ENCODE measurements around the gene CD200R1.

The CD200R1 gene

GRCh38 chr3:113019182-113020137 lies 44.6 kb upstream of the CD200R1 start (continued):
- TF ChIP-seq ZNF239 (tag by site-specific recombination; IDR thresholded peaks at IDR 0.05) (no peak), SP2 (tag by site-specific recombination; IDR thresholded peaks at IDR 0.05) (peak; percentile 90), ZBTB8A (tag by site-specific recombination; IDR thresholded peaks at IDR 0.05) (no peak), ZNF704 (tag by site-specific recombination; IDR thresholded peaks at IDR 0.05) (no peak), WT1 (tag by site-specific recombination; IDR thresholded peaks at IDR 0.05) (no peak)

GRCh38 chr3:113018536-113019181 lies 43.8 kb upstream of the CD200R1 start:
- peaks cover 4% of the 10 kb centered on the region for H3K4me1 ChIP-seq (ENCODE audit: control insufficient read depth, insufficient read depth, low read length)
- ChIA-PET CTCF (interaction anchor here (0.6 kb wide), 2 partner anchors 38 to 341 kb away, joined by 3 read pairs; no protein-coding TSS in a partner anchor), POLR2A (interaction anchor here (0.7 to 1.4 kb wide), 6 partner anchors 8 to 629 kb away, joined by 3 to 8 read pairs (median 4); partner anchors contain the start of gene GTPBP8)
- H3K36me3 ChIP-seq (ENCODE audit: control insufficient read depth in 2 of 2, insufficient read depth in 1 of 2, low read length in 2 of 2) = peaks cover 0 to 36% of the 10 kb centered on the region in 2 experiments; a peak in 1 of 3 replicates
- H3K9me3 ChIP-seq (ENCODE audit: control insufficient read depth, insufficient read depth, low read depth, low read length) = no peaks in the 10 kb centered on the region
- TF ChIP-seq ZNF324 (tag by site-specific recombination; IDR thresholded peaks at IDR 0.05) (no peak), PRDM1 (tag by site-specific recombination; IDR thresholded peaks at IDR 0.05) (0 out of 2 replicates have a peak, but pooled peaks have one; percentile 12), ZNF449 (tag by site-specific recombination; IDR thresholded peaks at IDR 0.05) (peak; percentile 66; the same call in 1 of the 2 replicates)
- peak overlapping the region; percentile 94 for H3K4me3 ChIP-seq (ENCODE audit: low read depth, low read length)
- peak overlapping the region; percentile 77 for H3K27ac ChIP-seq (ENCODE audit: extremely low read depth, low read depth, low read length)

- POLR2A ChIA-PET = no interaction called here
- Histone ChIP-seq H3K27ac (ENCODE audit: extremely low read depth, low read depth, low read length) (no peak overlapping the region), H3K4me3 (ENCODE audit: low read depth, low read length) (no peak overlapping the region), H3K4me1 (ENCODE audit: control insufficient read depth, insufficient read depth, low read length) (peaks cover 4% of the 10 kb centered on the region), H3K9me3 (ENCODE audit: control insufficient read depth, insufficient read depth, low read depth, low read length) (no peaks in the 10 kb centered on the region), H3K36me3 (ENCODE audit: control insufficient read depth in 2 of 2, insufficient read depth in 1 of 2, low read length in 2 of 2) (peaks cover 5 to 83% of the 10 kb centered on the region in 2 experiments; a peak in 2 of 3 replicates)
- CTCF ChIA-PET = interaction anchor here (0.6 to 1.1 kb wide), 2 partner anchors 12 to 371 kb away, joined by 3 to 4 read pairs; no protein-coding TSS in a partner anchor
- TF ChIP-seq ZBTB48 (tag by site-specific recombination; IDR thresholded peaks at IDR 0.05) = no peak
- TF ChIP-seq ZFP41 (tag by site-specific recombination; IDR thresholded peaks at IDR 0.05; ENCODE audit: borderline replicate concordance) = no peak
- peak; percentile 74 for TF ChIP-seq ZNF133 (tag by site-specific recombination; IDR thresholded peaks at IDR 0.05)
- TF ChIP-seq ZNF610 (tag by site-specific recombination; IDR thresholded peaks at IDR 0.05; ENCODE audit: borderline replicate concordance) = no peak
- no peak for TF ChIP-seq TCF7L2 (IDR thresholded peaks at IDR 0.05; ENCODE audit: borderline replicate concordance, low read depth, low read length)
- no peak for TF ChIP-seq ZNF792 (tag by site-specific recombination; IDR thresholded peaks at IDR 0.05)
- no peak for TF ChIP-seq ZNF843 (tag by site-specific recombination; IDR thresholded peaks at IDR 0.05)
These were observed 38.7 kb upstream of the CD200R1 start for GRCh38 chr3:113013593-113013992.

GRCh38 chr3:113008117-113008516 lies 33.2 kb upstream of the CD200R1 start:
- Histone ChIP-seq H3K4me1 (ENCODE audit: control insufficient read depth, insufficient read depth, low read length) (no peaks in the 10 kb centered on the region), H3K9me3 (ENCODE audit: control insufficient read depth, insufficient read depth, low read depth, low read length) (no peaks in the 10 kb centered on the region), H3K4me3 (ENCODE audit: low read depth, low read length) (no peak overlapping the region), H3K27ac (ENCODE audit: extremely low read depth, low read depth, low read length) (no peak overlapping the region), H3K36me3 (ENCODE audit: control insufficient read depth in 2 of 2, insufficient read depth in 1 of 2, low read length in 2 of 2) (peaks cover 5 to 95% of the 10 kb centered on the region in 2 experiments)
- ChIA-PET POLR2A (interaction anchor here (1.3 kb wide), 1 partner anchor 16 kb away, joined by 3 read pairs; no protein-coding TSS in a partner anchor), CTCF (interaction anchor here (1.1 kb wide), 1 partner anchor 281 kb away, joined by 4 read pairs; no protein-coding TSS in a partner anchor)
- TF ChIP-seq ZNF514 (tag by site-specific recombination; IDR thresholded peaks at IDR 0.05) (no peak), ZNF521 (tag by site-specific recombination; IDR thresholded peaks at IDR 0.05) (no peak), OSR2 (tag by site-specific recombination; IDR thresholded peaks at IDR 0.05) (no peak), MEIS1 (CRISPR knock-in tag; IDR thresholded peaks at IDR 0.05; ENCODE audit: borderline replicate concordance) (no peak), ZBTB8A (tag by site-specific recombination; IDR thresholded peaks at IDR 0.05) (no peak), ZSCAN4 (tag by site-specific recombination; IDR thresholded peaks at IDR 0.05) (no peak), ZBTB20 (tag by site-specific recombination; IDR thresholded peaks at IDR 0.05) (no peak), ZNF16 (tag by site-specific recombination; IDR thresholded peaks at IDR 0.05; ENCODE audit: low read depth) (no peak), ZNF692 (tag by site-specific recombination; IDR thresholded peaks at IDR 0.05) (no peak)
